Activated effector memory CD4-positive, alpha-beta T cell treated with anti-CD3 and anti-CD28 coated beads, Interleukin-2, amount 50 U/mL, for 16 hours (primary cell): ENCODE results near the gene MARCHF5.
"Not testable (repeated sequence)": the region's sequence is repeated elsewhere in the genome, so short reads cannot be mapped to it uniquely, and the experiment has no call there.

Source experiments
- DNase-seq: peaks from one replicate; pipeline ENCODE4 v3.0.0-alpha.2; 2020

Gene MARCHF5

GRCh38 chr10:92393173-92393572 lies 102.2 kb downstream of the MARCHF5 start:
- DNase-seq: not testable (repeated sequence)

GRCh38 chr10:92395271-92395670 lies 104.3 kb downstream of the MARCHF5 start:
- DNase-seq: no peak

- not testable (repeated sequence) for DNase-seq
These were observed 111.3 kb downstream of the MARCHF5 start for GRCh38 chr10:92402234-92402633.
